GM13977 (cell line): ENCODE results near the gene SDHB.

Experiments
- DNase-seq: peaks from one replicate; pipeline ENCODE4 v3.0.0; 2012; ENCODE audit warnings: low spot score
- CTCF ChIP-seq: IDR thresholded peaks from 2 replicates; pipeline ENCODE4 v1.5.1; 2012; ENCODE audit warnings: mild to moderate bottlenecking, control low read depth; ENCODE audit not compliant: insufficient read depth; ENCODE audit errors: extremely low read depth, missing control alignments
- in situ Hi-C: fragments of 300-500 bp; cut with MboI; formaldehyde crosslinking; loops from one replicate; pipeline ENCODE4 v1.12.0; 2022; ENCODE audit warnings: low sequenced_read_pairs, low pct_unique_long_range_greater_than_20kb, mixed read lengths, inconsistent platforms; ENCODE audit not compliant: unreplicated experiment

SDHB gene

GRCh38 chr1:17086751-17087150, 32.9 kb upstream of the SDHB start:
- no peak for DNase-seq

GRCh38 chr1:17084787-17085186, 31.0 kb upstream of the SDHB start:
- no peak for TF ChIP-seq CTCF
- in situ Hi-C loops, result no loop called here
- no peak for DNase-seq

More at GRCh38 chr1:17086751-17087150, 32.9 kb upstream of the SDHB start:
- no peak for TF ChIP-seq CTCF
- in situ Hi-C loops, result no loop called here

GRCh38 chr1:17082761-17083160, 28.9 kb upstream of the SDHB start:
- in situ Hi-C loops, result no loop called here
- DNase-seq, result no peak
- no peak for TF ChIP-seq CTCF

GRCh38 chr1:17081439-17081838, 27.6 kb upstream of the SDHB start:
- no peak for TF ChIP-seq CTCF
- in situ Hi-C loops, result no loop called here

GRCh38 chr1:17080880-17081279, 27.0 kb upstream of the SDHB start:
- TF ChIP-seq CTCF, result no peak
- DNase-seq, result no peak
- in situ Hi-C loops, result no loop called here

More at GRCh38 chr1:17081439-17081838, 27.6 kb upstream of the SDHB start:
- DNase-seq, result no peak

- no peak for DNase-seq
- in situ Hi-C loops, result no loop called here
- no peak for TF ChIP-seq CTCF
Observed at GRCh38 chr1:17080085-17080759, 26.4 kb upstream of the SDHB start.
